ENCODE results near the gene ZACN.

Gene ZACN

GRCh38 chr17:76131692-76132573 lies 53.0 kb downstream of the ZACN start:
- no peak for DNase-seq (ENCODE audit: low read depth)
